Cardiac muscle cell (in vitro differentiated cells and primary cell): ENCODE results near the gene CELF2. TPM values are rescaled to one million over a fixed set of nuclear protein-coding genes. Genes with fewer than 3 reads are reported as not detected.

Source experiments
- DNase-seq, 2 donors: peaks; one replicate each; pipeline versions ENCODE4 v3.0.0 to v3.0.0-alpha.2; 2010 to 2017; ENCODE audit warnings: low read depth in 1 of 2, low spot score in 1 of 2
- H3K27ac ChIP-seq: fragments of 200-600 bp; sonication (generic); 2 replicates; pipeline ENCODE4 v1.5.1; 2016
- H3K27me3 ChIP-seq: fragments of 200-600 bp; sonication (generic); 2 replicates; pipeline ENCODE4 v1.6.0; 2016; ENCODE audit warnings: control low read depth
- H3K36me3 ChIP-seq: fragments of 200-600 bp; sonication (generic); 2 replicates; pipeline ENCODE4 v1.5.1; 2016; ENCODE audit warnings: control low read depth
- H3K4me1 ChIP-seq: fragments of 200-600 bp; sonication (generic); 2 replicates; pipeline ENCODE4 v1.8.1; 2017; ENCODE audit warnings: low read depth, mild to moderate bottlenecking, mixed run types
- H3K4me3 ChIP-seq: fragments of 200-600 bp; sonication (generic); 2 replicates; pipeline ENCODE4 v1.5.1; 2016; ENCODE audit warnings: mild to moderate bottlenecking
- H3K9me3 ChIP-seq: fragments of 200-600 bp; sonication (generic); 2 replicates; pipeline ENCODE4 v1.5.1; 2017; ENCODE audit warnings: low read depth, mild to moderate bottlenecking, control low read depth
- polyA plus RNA-seq: library from polyadenylated mRNA; unstranded; fragments of >200 nt; fragmentation: Nextera tagmentation; extraction: Ambion mirVana; gene quantifications from 2 replicates; pipeline ENCODE4 v1.2.1, GENCODE V29; 2016
- total RNA-seq: library from RNA; depleted of rRNA; stranded (reverse); fragments of >200 nt; gene quantifications from 2 replicates; pipeline ENCODE4 v1.2.3, GENCODE V29; 2016
- TF ChIP-seq, protein P1 (sequence below): IDR thresholded peaks from 2 replicates; pipeline ENCODE4 v1.5.1; 2012; ENCODE audit warnings: low read depth, mild to moderate bottlenecking, low read length

Gene CELF2
- total and polyA plus RNA-seq, 2 experiments from 2014 or later = 66.9 to 82.7 TPM

DNA sequence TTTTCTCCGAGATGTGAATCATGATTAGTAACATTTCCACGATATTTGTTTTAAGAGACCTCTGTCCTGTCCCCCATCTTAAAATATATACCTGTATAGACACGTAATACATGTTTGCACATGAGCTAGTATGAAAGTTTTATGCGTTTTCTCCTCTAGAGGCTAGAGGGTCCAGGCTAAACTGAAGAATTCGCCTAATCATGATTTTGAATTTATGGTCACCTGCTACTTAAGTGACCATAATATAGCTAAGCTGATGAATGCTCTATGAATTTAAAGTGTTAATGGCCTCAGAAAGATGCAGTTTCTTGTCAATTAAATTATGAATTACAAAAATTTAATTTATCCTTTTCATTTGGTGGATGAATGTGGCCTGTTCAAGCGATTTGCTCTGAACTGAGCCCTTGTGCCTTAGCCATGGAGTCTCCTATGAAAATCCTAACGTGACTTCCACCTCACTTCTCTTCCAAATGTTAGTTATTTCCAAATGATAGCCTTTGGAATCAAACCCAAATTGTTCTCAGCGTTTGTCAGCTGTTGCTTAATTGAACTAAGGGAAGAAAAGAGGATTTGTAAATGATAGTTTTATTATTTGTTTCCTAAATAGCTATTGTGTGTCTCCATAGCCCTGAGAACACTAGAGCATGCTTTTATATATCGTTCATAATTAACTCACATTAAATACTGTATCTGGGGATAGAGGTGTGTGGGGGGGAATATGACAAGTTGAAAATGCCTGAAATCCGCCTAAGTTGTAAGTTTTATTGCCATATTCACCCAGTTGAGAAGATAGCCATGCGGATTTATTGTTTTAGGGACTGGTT, 2.3 kb downstream of the CELF2 start:
- H3K4me3 ChIP-seq = peak overlapping the region; percentile 64
- TF ChIP-seq, protein P1, sequence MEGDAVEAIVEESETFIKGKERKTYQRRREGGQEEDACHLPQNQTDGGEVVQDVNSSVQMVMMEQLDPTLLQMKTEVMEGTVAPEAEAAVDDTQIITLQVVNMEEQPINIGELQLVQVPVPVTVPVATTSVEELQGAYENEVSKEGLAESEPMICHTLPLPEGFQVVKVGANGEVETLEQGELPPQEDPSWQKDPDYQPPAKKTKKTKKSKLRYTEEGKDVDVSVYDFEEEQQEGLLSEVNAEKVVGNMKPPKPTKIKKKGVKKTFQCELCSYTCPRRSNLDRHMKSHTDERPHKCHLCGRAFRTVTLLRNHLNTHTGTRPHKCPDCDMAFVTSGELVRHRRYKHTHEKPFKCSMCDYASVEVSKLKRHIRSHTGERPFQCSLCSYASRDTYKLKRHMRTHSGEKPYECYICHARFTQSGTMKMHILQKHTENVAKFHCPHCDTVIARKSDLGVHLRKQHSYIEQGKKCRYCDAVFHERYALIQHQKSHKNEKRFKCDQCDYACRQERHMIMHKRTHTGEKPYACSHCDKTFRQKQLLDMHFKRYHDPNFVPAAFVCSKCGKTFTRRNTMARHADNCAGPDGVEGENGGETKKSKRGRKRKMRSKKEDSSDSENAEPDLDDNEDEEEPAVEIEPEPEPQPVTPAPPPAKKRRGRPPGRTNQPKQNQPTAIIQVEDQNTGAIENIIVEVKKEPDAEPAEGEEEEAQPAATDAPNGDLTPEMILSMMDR = no peak
- H3K9me3 ChIP-seq = no peaks in the 10 kb centered on the region
- no peak for DNase-seq
- no peaks in the 10 kb centered on the region for H3K27me3 ChIP-seq
- no peaks in the 10 kb centered on the region for H3K36me3 ChIP-seq
- peaks cover 40% of the 10 kb centered on the region for H3K4me1 ChIP-seq
- peak overlapping the region; percentile 7 for H3K27ac ChIP-seq

DNA sequence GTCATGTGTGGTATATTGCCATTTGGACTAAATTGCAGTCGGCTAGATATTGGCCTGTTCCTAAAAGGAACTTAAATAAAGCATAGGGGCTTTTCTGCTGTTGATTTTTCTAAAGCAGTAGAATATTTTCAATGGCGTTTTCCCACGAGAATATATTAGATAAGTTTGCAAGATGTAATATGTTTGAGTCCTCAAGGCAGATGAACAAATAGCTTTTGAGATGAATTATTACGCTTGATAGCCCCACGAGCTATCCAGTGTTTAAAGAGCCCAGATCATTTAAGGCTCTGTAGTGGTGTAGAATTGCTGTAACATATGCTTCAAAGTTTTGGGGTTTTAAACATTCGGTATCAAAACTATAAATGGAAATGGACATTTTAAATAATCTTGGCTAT, 2.9 kb downstream of the CELF2 start:
- Histone ChIP-seq H3K4me1 (peaks cover 40% of the 10 kb centered on the region), H3K4me3 (no peak overlapping the region), H3K27me3 (no peaks in the 10 kb centered on the region), H3K27ac (peak overlapping the region; percentile 7), H3K9me3 (no peaks in the 10 kb centered on the region), H3K36me3 (no peaks in the 10 kb centered on the region)
- no peak for DNase-seq
- TF ChIP-seq, protein P1 = no peak

DNA sequence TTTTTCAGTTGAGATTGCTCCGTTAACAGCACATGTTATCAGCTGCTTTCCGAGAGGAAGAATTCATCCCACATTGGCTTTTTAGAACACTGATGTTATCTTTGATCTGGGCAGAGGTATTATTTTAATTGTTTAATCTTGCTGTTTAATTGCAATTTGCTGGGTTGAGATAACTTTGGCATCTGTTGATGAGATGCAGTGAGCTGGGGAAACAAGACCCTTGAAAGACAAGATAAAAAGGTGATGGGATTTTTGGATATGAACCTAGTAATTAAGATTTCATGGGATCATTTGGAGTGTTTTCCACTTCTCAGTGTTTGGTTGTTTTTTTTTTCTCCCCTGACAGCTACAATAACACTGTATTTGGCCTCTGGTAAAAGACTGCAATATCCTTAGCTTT, 4.5 kb downstream of the CELF2 start:
- H3K27me3 ChIP-seq = no peaks in the 10 kb centered on the region
- DNase-seq = no peak
- H3K36me3 ChIP-seq = no peaks in the 10 kb centered on the region
- no peak overlapping the region for H3K4me3 ChIP-seq
- no peak overlapping the region for H3K27ac ChIP-seq
- H3K4me1 ChIP-seq = peaks cover 54% of the 10 kb centered on the region
- TF ChIP-seq, protein P1 = no peak
- H3K9me3 ChIP-seq = no peaks in the 10 kb centered on the region

DNA sequence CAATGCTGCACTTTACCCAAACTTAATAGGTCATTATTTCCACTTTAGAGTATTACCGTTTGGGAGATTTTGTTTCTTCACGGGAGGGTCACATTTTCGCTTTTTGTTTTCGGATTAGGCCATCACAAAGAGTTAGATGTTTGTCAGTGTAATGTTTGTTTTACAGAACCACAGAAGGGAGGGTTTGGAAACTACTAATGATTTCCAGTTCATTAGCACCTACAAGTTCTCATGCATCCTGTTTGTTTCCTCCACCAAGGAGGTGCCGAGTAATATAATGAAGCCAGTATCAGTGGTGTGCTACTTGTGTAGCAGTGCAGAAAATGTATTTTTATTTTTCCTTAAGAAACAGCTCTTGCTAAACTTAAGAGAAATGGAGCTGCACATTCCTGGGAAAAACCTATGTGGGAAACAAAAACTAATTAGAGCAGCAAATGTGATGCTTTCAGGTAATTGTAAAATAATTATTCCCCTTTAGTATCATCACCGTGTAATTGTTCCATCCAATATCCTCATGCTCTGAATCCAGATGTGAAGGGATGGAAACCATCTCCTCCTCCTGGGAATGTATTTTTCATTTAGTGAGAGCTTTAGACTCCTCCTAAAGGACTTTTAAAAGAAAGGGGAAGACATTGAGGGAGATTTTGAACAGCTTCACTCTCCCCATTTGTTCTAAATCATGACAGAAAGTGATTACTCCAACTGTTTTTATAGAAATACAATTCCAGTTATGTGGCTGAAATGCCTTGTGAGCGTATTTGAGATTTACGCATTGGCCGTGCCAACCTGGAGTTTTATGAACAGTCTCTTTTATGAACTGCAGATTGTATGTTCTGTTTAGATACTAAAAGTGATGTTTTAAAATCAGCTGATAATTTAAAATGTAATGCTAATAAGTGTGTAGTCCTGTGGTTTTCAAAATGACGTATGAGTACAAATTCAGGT, 5.6 kb downstream of the CELF2 start:
- TF ChIP-seq, protein P1 = no peak
- DNase-seq = no peak
- no peak overlapping the region for H3K4me3 ChIP-seq
- H3K4me1 ChIP-seq = peaks cover 55% of the 10 kb centered on the region
- H3K27ac ChIP-seq = no peak overlapping the region
- H3K27me3 ChIP-seq = no peaks in the 10 kb centered on the region
- no peaks in the 10 kb centered on the region for H3K9me3 ChIP-seq
- no peaks in the 10 kb centered on the region for H3K36me3 ChIP-seq

DNA sequence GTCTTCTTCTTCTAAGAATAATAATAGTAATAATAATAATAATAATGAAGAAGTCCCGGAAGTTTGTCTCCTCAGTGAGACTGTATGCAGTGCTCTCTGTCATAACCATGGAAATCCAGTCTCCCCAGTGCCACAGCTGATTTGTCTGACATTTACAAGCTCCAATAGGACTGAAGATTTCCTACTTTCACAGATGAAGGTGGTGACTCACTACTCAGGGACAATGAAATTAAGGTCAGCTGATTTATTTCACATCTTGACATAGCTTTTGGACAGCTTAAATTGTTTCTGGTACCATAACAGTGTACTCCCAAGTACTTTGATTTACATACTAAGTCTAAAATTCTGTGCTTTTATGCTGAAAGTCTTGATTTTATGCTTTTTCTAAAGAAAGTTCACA, 6.9 kb downstream of the CELF2 start:
- Histone ChIP-seq H3K4me3 (no peak overlapping the region), H3K27ac (no peak overlapping the region), H3K9me3 (no peaks in the 10 kb centered on the region)

More for the DNA sequence above, 6.9 kb downstream of the CELF2 start:
- DNase-seq = peak in 1 of 2 donors; percentile 68
- Histone ChIP-seq H3K4me1 (peaks cover 59% of the 10 kb centered on the region), H3K36me3 (no peaks in the 10 kb centered on the region), H3K27me3 (no peaks in the 10 kb centered on the region)
- TF ChIP-seq, protein P1 = no peak
